ENCODE results near the gene RTL1. TPM values are rescaled to one million over a fixed set of nuclear protein-coding genes. Genes with fewer than 3 reads are reported as not detected.

Gene RTL1
- not detected in 2 replicates for total RNA-seq (2014; rRNA removed; shearing (Covaris generic))
- polyA plus RNA-seq (2014; cell fraction: nucleus; rRNA removed): not detected in 2 replicates

DNA sequence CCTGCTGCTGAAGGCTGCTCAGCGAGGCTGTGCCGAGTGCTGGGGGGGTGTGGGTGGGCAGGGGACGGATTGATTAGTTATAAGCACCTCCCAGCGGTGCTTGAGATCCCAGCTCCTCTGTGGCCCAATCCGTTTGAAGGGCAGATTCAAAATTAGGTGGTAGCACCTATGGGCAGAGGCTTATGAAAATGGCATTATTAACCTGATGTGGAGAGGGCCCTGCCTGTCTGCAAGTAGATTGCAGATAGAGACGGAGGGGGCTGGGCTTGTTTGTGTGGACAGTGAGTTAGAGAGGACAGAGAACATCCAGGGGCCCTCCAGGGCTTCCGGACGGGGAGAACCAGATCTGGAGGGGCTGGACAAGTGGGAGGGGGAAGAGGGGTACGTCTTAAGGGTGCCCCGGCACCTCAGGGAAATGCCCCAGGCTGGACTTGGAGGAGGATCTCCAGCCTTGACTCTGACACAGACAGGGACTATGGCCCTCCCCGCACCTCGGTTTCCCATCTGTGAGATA lies at the start of gene RTL1:
Gene RTL1, minus strand, starts transcription at position 51 of the 514 bp plus-strand sequence. CDS start 18,934 bp downstream, outside the sequence.
- DNase-seq (ENCODE audit: extremely low read depth, low read depth): no peak

DNA sequence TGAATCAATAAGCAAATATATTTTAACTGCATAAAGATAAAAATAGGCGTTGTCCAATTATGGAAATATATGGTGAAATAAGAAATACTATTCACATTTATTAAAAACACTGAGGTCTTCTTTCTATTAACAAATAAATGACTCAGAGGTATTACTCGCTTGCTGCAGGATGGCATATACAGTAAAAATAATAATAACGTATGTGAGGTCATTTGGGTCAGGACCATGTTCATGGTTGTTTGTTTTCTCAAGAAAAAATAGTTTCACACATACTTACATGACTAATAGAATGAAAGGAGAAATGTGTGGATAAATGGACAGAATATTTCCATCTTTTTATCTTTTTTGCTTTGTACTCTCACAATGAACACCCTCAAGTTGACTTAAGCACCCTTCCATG lies 46.5 kb upstream of the RTL1 start:
- no peak for DNase-seq (ENCODE audit: extremely low read depth, low read depth)

GRCh38 chr14:100944052-100944451 lies 40.5 kb upstream of the RTL1 start:
- no peak for DNase-seq (ENCODE audit: extremely low read depth, low read depth)

- DNase-seq (ENCODE audit: extremely low read depth, low read depth): no peak
Observed at GRCh38 chr14:100930270-100930669, 26.7 kb upstream of the RTL1 start.

DNA sequence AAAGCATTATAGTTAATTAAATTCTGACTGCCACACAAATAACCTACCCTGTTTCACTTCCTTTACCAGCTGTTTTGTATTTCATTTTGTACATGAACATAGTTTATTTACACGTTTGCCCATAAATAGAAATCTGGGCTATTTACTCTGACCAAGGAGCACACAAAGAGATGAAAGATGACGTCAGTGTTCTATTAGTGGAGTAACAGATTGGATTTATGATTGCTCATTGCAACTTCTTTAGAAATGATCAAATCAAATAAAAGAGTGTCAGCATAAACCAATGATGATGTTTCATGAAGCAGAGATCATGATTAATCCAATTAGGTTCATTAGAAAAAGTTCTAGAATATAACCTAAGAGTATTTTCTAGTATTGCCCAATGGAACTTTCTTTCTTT lies 12.0 kb upstream of the RTL1 start:
- no peak for DNase-seq (ENCODE audit: extremely low read depth, low read depth)

DNA sequence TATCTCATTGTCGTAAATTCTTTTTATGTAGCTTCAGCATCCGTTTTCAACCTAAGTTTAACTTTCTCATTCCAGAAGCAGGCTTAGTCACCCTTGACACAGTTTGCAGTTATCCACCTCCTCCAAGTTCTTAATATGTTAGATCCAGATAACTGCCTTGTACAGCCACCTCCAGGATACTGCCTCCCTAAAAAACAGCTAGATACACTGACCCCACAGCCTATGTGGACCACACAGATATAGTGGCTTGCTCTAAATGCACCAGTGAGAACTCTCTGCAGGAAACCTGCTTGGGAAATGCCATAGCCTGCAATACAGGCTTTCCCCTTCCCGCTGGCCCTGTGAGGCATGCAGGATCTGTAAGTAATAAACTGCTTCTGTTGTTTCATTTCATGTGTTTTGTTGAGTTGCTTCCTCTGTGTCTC lies 11.1 kb upstream of the RTL1 start:
- DNase-seq (ENCODE audit: extremely low read depth, low read depth): no peak

DNA sequence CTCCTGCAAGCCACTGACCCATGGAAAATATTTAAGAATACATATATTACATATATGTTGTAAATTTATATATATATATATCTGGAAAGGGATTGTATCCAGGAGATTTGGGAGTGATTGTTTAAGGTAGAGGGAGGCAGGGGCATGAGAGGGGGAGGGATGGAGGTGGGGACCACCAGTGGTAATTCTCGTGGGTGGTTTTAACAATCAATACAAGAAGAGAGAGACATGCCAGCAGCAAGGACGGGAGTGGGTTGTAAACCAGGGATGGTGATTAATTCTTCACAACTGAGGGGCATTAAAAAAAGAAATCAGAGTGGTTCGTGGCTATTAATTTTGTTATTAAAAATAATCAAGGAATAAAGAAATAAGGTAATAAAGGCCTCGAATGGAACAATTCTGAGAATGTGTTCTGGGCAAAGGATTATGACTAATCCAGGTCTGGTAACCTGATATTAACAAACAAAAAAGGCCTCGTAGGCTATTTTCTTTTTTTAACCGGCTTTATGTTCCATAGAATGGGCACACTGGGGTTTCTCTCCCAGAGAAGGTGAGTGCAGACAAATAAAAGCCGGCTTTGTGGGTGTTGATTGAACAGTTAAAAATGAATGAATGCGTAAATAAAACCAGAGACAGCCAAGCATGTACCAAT lies 8.3 kb upstream of the RTL1 start:
- no peak for DNase-seq (ENCODE audit: extremely low read depth, low read depth)

DNA sequence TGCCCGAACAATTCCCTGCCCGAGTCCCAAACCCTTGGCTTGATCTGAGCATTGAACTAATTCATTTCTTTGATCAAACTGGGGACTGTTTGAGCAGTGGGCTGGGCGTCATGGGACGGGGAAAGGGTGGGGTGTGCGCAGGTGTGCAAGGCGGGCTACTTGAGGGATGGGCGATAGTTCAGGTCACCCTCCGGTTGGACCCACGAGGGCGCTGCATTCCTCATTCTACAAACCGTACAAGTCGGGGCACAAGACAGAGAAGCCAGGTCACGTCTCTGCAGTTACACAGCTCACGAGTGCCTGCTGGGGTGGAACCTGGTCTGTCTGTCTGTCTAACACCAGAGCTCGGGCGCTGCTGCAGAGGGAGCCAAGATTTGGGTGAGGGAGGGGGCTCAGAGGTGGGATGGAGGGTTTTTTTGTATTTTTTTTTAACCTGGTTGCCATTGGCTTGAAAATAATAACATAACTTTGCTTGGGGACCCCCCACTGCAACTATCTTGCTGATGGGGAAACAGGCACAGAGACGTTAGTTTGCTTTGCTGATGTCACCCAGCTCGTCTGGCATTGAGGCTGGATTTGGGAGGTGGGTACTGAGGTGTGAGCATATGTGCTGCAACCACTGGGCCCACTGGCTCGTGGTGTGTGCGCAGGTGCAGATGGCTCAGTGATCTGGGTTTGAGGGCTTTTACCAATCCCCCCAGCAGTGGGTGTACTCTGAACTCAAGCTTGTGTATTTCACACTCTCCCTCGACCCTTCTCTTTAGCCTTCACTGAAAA lies 7.6 kb upstream of the RTL1 start:
- DNase-seq (ENCODE audit: extremely low read depth, low read depth): no peak

DNA sequence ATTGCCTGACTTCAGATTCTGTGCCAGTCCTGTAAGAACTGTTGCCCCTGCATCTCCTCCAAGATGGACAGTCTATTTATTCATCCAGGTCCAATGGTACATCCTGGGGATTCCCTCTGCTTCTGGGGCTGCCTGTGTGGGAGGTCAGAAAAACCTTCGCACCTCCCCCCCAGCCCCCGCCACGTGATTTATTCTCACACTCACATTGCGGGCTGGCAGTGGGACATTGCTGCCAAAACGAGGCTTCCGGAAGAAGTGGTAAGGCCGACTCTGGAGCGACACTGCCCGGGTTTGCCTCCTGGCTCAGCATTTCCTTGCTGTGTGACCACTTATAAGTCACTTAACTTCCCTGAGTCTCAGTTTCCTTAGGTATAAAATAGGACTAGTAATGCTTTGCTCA lies 5.9 kb upstream of the RTL1 start:
- DNase-seq (ENCODE audit: extremely low read depth, low read depth): no peak

- DNase-seq (ENCODE audit: extremely low read depth, low read depth): no peak
Observed at GRCh38 chr14:100907240-100907639, 3.7 kb upstream of the RTL1 start.

- no peak for DNase-seq (ENCODE audit: extremely low read depth, low read depth)
Observed at GRCh38 chr14:100906420-100906819, 2.9 kb upstream of the RTL1 start.

- no peak for DNase-seq (ENCODE audit: extremely low read depth, low read depth)
Observed at GRCh38 chr14:100905166-100905565, 1.6 kb upstream of the RTL1 start.

GRCh38 chr14:100904307-100905087 lies 975 bp upstream of the RTL1 start:
- DNase-seq (ENCODE audit: extremely low read depth, low read depth): peak; percentile 26

- no peak for DNase-seq (ENCODE audit: extremely low read depth, low read depth)
Observed at GRCh38 chr14:100903134-100903468, 421 bp downstream of the RTL1 start.

- peak; percentile 13 for DNase-seq (ENCODE audit: extremely low read depth, low read depth)
Observed at GRCh38 chr14:100902295-100903133, 1.0 kb downstream of the RTL1 start.

DNA sequence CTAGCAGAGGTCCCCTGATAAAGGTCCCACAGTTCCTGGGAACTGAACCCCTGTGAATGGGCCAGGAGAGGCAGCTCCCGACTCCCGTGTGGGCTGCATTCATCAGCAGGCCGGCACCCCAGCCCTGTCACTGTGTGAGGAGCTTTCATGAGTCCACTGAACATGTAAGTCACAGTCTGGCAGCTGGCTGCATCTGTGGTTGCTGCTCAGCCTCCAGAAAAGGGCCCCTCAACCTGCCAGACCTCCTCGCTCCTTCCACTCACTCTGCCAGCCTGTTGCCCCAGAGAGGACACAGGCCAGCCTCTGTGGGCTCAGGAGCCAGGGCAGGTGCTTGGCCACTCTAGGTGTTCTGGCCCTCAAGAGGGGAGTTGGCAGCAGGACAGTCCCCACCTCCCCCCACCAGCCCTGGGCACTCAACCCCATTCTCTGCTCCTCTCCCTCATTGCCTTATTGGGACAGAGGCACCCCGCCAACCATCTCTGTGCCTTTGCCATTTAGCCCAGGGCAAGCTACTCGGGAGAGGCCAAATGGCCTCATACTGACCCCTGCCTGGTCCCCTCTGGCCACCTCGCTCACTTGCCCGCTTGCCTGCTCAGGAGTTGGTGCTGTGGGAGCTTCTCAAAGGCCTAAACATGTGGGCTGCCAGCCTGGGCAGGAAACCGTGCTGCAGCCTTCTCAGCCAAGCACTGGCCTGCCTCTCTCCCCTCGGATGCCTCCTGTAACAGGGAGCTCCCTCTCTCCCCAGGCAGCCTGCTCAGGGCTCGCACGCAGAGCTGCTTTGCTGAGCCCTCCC lies 1.9 kb downstream of the RTL1 start:
- DNase-seq (ENCODE audit: extremely low read depth, low read depth): no peak

DNA sequence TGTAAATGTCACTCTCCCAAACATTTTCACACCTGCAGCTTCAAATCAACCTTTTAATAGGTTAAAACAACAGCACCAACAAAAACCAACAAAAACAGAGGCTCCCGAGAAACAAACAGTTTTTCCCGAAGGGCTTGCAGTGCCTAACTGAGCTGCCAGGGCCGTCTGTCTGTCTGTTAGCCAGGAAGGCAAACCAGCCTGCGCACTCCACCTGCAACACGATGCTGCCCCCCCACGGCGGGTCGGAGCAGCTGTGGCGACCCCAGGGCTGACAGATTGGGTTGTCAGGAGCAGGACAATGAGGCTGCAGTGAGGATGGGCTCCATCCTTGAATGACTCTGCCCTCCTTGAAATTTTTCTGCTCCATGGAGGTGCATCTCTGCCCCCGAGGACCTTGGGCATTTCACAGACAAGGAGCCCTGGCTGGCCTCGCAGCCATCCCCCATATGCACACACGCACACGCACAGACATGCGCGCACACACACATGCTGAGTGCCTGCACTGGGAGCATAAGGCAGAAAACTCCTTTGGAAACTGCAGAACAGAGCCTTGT lies 2.6 kb downstream of the RTL1 start:
- DNase-seq (ENCODE audit: extremely low read depth, low read depth): peak; percentile 52

GRCh38 chr14:100899884-100900771 lies 3.4 kb downstream of the RTL1 start:
- DNase-seq (ENCODE audit: extremely low read depth, low read depth): no peak
